Activated T-helper 9 cell treated with anti-CD3 and anti-CD28 coated beads, Interleukin-2, amount 50 U/mL, for 16 hours (primary cell): ENCODE results near the gene VGLL4.
"Not testable (repeated sequence)": the region's sequence is repeated elsewhere in the genome, so short reads cannot be mapped to it uniquely, and the experiment has no call there.

Experiments
- DNase-seq: peaks from one replicate; pipeline ENCODE4 v3.0.0-alpha.2; 2020; ENCODE audit warnings: low read depth

Gene VGLL4

GRCh38 chr3:11643605-11644087, at the start of gene VGLL4:
TSS of gene VGLL4 (minus strand) at chr3:11643915. CDS start at chr3:11643518, 397 bp downstream.
- DNase-seq: peak; percentile 43

- DNase-seq: no peak
Measured at GRCh38 chr3:11692532-11692813, 48.8 kb upstream of the VGLL4 start.

GRCh38 chr3:11691767-11692531, 48.2 kb upstream of the VGLL4 start:
- DNase-seq: no peak

GRCh38 chr3:11690863-11691766, 47.4 kb upstream of the VGLL4 start:
- no peak for DNase-seq

GRCh38 chr3:11689749-11690148, 46.0 kb upstream of the VGLL4 start:
- DNase-seq: no peak

GRCh38 chr3:11684980-11685379, 41.3 kb upstream of the VGLL4 start:
- DNase-seq: not testable (repeated sequence)

- DNase-seq: no peak
Measured at GRCh38 chr3:11680509-11680908, 36.8 kb upstream of the VGLL4 start.

GRCh38 chr3:11679964-11680363, 36.2 kb upstream of the VGLL4 start:
- DNase-seq: no peak

GRCh38 chr3:11672363-11672762, 28.6 kb upstream of the VGLL4 start:
- DNase-seq: no peak

GRCh38 chr3:11671648-11672100, 28.0 kb upstream of the VGLL4 start:
- no peak for DNase-seq

- no peak for DNase-seq
Measured at GRCh38 chr3:11668243-11669235, 24.8 kb upstream of the VGLL4 start.

GRCh38 chr3:11665331-11665730, 21.6 kb upstream of the VGLL4 start:
- no peak for DNase-seq

- DNase-seq: no peak
Measured at GRCh38 chr3:11662392-11662990, 18.8 kb upstream of the VGLL4 start.

GRCh38 chr3:11661827-11662226, 18.1 kb upstream of the VGLL4 start:
- DNase-seq: no peak

- DNase-seq: no peak
Measured at GRCh38 chr3:11661052-11661656, 17.4 kb upstream of the VGLL4 start.

- no peak for DNase-seq
Measured at GRCh38 chr3:11660242-11660641, 16.5 kb upstream of the VGLL4 start.

GRCh38 chr3:11658180-11658579, 14.5 kb upstream of the VGLL4 start:
- DNase-seq: no peak

- no peak for DNase-seq
Measured at GRCh38 chr3:11655196-11655928, 11.6 kb upstream of the VGLL4 start.

- no peak for DNase-seq
Measured at GRCh38 chr3:11654166-11654565, 10.5 kb upstream of the VGLL4 start.
